Cardiac fibroblast (primary cell): Measurements from ENCODE around the gene NAA40.
A peak's percentile ranks its signal among the peaks of the same experiment; 100 is the strongest.

Experiments
- DNase-seq, 2 donors: peaks; one replicate each; pipeline versions ENCODE4 v3.0.0 to v3.0.0-alpha.2; 2010; ENCODE audit warnings: low read depth in 2 of 2
- H3K4me3 ChIP-seq, 2 donors: replicated peaks in 1 of 2; 1 replicate in 1 of 2; 2 replicates in 1 of 2; pipeline ENCODE4 v1.5.1; 2011; ENCODE audit warnings: low read depth in 2 of 2, low read length in 2 of 2, mild to moderate bottlenecking in 2 of 2, moderate library complexity in 1 of 2
- CTCF ChIP-seq: IDR thresholded peaks from one replicate; pipeline ENCODE4 v1.5.1; 2011; ENCODE audit warnings: low read depth, mild to moderate bottlenecking, low read length, inconsistent platforms

Gene NAA40

GRCh38 chr11:64001484-64002420 is 63.0 kb downstream of the NAA40 start:
- peak; percentile 34 to 74 for DNase-seq
- TF ChIP-seq CTCF: no peak
- H3K4me3 ChIP-seq: no peak overlapping the region

- DNase-seq: peak; percentile 12 to 42
- TF ChIP-seq CTCF: no peak
- H3K4me3 ChIP-seq: no peak overlapping the region
These were observed 65.2 kb downstream of the NAA40 start for GRCh38 chr11:64003807-64004589.

- no peak overlapping the region for H3K4me3 ChIP-seq
- TF ChIP-seq CTCF: no peak
- peak in 1 of 2 donors; percentile 31 for DNase-seq
These were observed 65.8 kb downstream of the NAA40 start for GRCh38 chr11:64004590-64004984.

GRCh38 chr11:64005691-64006090 is 66.9 kb downstream of the NAA40 start:
- no peak for DNase-seq
- TF ChIP-seq CTCF: no peak
- H3K4me3 ChIP-seq: no peak overlapping the region

- no peak for DNase-seq
- TF ChIP-seq CTCF: no peak
- H3K4me3 ChIP-seq: no peak overlapping the region
These were observed 67.6 kb downstream of the NAA40 start for GRCh38 chr11:64006398-64006797.
